Stimulated activated CD8-positive, alpha-beta memory T cell treated with anti-CD3 and anti-CD28 coated beads, Interleukin-12 subunit alpha, Interleukin-12 subunit beta, amount 100 ng/mL, for 1 hour (primary cell): Measurements from ENCODE around the gene HELB.

Source experiments
- DNase-seq: peaks from one replicate; pipeline ENCODE4 v3.0.0-alpha.2; 2020; ENCODE audit warnings: low read depth

Gene HELB

DNA sequence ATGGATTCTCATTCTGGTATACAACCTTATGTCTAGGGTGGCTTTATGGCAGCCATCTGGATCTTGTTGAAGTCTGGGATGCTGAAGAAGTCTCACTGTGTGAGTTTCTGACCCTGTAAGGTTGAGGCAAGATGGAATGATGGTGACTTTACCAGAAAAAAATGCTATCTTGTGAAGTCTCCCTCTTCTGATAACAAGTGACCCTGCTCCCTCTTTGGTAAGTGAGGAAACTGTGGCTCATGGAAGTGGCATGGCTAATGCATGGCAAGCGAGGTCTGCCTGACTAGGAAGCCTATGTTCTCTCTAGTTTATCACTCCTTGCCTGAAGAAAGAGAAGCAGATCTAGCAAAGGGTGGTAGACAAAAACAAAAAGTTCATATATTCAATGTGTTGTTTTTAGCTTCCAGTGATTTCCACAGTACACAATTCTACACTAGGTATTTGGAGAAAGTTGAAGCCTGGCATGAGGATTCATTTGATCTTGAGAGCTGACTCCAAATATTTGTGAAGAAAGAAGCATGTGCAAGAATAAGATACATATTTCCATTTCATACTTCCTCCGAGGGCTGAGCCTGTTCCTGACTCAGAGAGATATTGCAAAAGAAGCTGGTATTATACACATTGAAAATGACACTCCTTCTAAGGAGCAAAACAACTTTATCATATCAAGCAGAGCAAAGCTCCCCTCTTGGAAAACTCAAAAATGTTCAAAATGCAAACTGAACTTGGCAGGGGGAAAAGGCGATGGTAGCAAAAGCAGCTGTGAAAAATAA, 63.6 kb downstream of the HELB start:
- no peak for DNase-seq

DNA sequence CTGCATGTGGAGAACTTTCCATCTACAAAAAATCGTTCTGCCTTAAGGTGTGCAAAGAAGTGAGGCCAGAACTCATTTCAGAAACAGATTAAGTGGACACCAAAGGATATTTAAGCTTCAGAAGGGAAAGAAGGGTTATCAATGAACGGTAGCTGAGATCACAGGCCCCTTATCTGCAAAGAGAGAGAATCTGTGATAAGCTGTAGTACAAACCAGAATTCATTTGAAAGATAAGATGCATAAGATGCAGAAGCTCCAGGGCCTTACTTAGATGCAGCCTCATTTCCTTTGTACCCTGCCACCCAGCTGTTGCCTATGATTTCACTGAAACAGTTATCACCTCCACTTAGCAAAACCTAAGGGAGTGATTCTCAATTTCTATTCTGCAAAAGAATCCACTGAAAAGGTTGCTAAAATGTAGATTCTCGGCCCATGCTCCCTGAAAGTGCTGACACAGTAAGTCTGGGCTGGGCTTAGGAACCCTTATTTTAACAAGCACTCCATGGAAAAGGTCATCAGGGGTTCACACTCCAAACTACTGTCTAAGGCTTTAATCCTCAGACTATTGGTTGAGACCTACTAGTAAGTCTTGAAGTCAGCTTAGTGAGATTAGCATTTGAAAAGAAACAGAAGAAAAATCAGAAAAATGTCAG, 64.8 kb downstream of the HELB start:
- no peak for DNase-seq

DNA sequence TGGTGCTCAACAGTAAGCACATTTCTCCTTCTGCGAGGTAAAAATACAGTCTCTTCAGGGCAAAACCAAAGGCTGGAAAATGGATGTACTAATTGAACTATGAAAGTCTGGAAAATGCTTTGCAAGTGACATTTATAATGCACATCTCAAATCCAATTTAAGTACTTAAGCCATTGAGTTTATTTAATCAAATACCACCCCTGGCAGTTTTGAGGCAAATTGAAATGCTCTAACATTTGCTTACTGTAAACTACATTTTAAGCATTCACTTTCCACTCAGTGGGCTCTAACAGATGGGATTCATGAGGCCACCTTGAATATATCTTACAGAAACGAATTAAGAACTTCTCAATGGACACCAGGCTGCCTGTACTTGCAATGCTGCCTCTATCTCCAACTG, 69.7 kb downstream of the HELB start:
- DNase-seq = no peak

DNA sequence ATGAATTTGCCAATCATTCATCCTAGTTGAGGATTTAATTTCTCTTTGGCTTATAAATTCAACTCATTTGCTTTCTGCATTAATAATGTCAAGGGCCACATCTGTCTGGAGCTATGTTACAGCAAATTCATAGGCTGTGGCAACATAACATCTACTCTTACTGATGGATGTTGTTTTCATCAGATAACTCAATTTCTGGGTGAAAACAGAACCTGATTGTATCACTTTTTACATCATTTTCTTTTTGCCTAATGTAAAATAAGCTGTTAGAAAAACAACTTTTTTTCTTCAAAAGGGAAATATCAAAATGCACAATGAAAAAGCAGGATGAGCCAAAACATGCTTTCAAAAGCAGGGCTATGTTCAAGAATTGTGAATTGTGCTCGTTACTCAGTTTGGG, 73.3 kb downstream of the HELB start:
- DNase-seq = no peak

DNA sequence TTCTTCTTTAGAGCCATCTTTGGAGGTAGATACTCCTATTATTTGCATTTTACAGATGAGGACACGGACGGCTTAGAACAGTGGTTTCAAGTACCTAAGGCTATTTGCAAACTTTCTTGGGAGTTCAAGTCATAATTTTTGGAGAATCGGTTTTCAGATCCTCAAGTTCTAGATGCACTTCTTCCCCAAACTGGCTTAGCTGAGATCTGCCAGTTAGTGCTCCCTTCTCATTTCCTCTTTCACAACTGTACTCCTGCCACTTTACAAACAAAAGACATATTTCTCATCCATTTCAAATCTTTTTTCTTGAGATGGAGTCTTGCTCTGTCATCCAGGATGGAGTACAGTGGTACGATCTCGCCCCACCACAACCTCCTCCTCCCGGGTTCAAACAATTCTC, 77.3 kb downstream of the HELB start:
- no peak for DNase-seq

DNA sequence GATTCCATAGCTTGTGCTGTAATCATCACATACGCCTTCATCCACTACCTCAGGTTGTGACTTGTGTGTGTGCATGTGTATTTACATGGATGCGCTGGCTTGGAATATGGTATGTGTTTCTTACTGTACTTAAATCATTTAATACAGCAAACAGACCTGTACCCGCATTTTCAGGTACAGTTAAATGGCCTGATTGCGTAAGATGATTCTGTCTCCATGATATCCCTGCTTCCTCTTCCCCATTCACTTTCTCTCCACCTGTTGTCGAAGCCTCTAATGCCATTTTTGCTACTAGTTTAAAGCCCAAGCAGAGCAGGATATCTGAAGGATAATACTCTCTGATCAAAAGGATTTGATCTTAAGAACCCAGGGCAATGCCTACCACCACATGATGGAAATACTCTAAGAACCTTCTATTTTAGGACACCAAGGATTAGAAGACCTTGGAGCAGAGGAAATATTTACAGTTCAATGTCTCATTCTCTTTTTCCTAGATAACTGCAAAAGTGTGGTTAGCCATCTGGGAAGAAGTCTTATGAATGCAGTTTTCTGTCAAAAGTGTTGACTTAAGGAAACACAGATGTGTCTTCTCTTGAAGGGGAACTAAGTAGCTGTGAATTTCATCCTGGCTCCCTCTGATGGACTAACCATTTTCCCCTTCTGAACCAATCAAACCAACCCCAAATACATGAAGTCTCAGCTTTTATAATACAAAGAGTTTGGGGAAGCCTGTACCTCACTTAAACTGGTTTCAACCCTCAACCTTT, 78.7 kb downstream of the HELB start:
- no peak for DNase-seq

DNA sequence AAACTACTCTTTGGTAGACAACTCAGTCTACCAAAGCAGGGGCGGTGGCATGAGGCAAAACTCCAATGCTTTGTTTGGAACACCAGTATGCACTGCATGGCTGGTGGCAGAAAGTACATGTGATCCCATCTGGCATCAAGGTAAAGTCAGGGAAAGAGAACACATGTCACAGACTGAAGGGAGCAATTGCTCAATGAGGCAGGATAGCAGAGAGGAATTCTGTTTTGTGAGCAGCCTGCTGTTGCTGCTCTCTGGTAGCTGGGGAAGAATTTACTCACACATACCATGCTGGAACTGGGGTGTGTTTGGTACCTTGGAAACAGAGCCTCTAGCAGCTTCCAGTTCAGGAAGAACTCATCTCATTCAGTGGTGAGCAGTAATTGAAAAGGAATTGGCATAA, 84.8 kb downstream of the HELB start:
- no peak for DNase-seq
